ENCODE measurements around the gene SLC45A1. TPM values are rescaled to one million over a fixed set of nuclear protein-coding genes. Genes with fewer than 3 reads are reported as not detected.

SLC45A1 gene
- total and polyA plus RNA-seq, 9 of the 15 experiments (the other 6 are each of a cell fraction or from before 2014, with no cell fraction given) = not detected

DNA sequence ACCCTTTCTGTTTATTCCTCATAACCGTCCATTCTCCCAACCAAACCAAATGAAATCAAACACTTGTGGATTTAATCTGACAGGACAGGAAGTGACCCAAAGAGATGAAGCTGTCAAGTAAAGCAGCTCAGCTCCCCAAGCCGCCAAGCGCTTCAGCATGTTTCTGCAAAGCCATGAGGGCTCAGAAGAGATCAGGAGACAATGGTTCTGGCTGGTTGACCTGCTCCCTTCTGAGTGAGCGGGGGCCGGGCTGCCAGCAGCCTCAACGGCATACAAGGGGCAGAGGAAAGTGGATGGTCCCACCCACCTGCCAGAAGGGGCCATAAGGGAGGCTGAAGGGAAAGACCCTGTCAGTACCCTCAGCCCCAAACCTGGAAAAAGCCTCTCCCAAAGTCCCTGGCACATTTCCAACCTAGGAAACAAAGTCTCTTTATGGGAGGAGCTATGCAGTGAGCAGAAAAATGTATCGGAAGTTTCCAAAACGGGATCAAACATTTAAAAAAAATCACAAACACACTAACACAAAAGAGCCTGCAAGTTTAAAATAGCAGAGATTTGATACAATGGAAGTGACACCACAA, 45.4 kb downstream of the SLC45A1 start:
- CTCF ChIA-PET (ENCODE audit: low intra/inter-chr PET ratio) = no interaction called here
- H3K4me1 ChIP-seq (replicated peaks in 1 of 2; ENCODE audit: control insufficient read depth in 2 of 2, insufficient read depth in 2 of 2, low read length in 2 of 2) = peaks cover 0 to 24% of the 10 kb centered on the region in 2 experiments; a peak in 1 of 5 replicates
- DNase-seq (ENCODE audit: extremely low read depth in 1 of 4, low spot score in 3 of 4) = no peak
- H3K36me3 ChIP-seq (ENCODE audit: control insufficient read depth, insufficient read depth, low read length) = peaks cover 56% of the 10 kb centered on the region; the same call in 2 of the 3 replicates
- H2AFZ ChIP-seq (ENCODE audit: low read depth, low read length) = no peak overlapping the region
- H3K9me3 ChIP-seq (replicated peaks; ENCODE audit: control insufficient read depth, insufficient read depth, low read depth, low read length) = no peaks in the 10 kb centered on the region
- H3K9ac ChIP-seq (ENCODE audit: insufficient read depth in 1 of 2, low read depth in 2 of 2, low read length in 2 of 2) = peak overlapping the region in 1 of 2 experiments; percentile 64; a peak in 1 of 4 replicates
- no peak overlapping the region for H3K27ac ChIP-seq (ENCODE audit: extremely low read depth, low read depth, low read length)
- 85% methylated on average over 8 of the region's 8 CpGs for WGBS (ENCODE audit: insufficient coverage, low coverage, missing lambda C conversion rate)
- 0 out of 2 replicates have a peak, but pooled peaks cover 4% of the 10 kb centered on the region for H4K20me1 ChIP-seq (replicated peaks; ENCODE audit: control insufficient read depth, insufficient read depth, low read length)
- no peak for TF ChIP-seq TFAM (CRISPR knock-in tag; conservative IDR thresholded peaks at IDR 0.05)
- TF ChIP-seq CTBP1 (IDR thresholded peaks at IDR 0.05; ENCODE audit: borderline replicate concordance) = no peak
- TF ChIP-seq GTF2F1 (IDR thresholded peaks at IDR 0.05; ENCODE audit: low read depth, low read length) = no peak
- TF ChIP-seq, protein P1, sequence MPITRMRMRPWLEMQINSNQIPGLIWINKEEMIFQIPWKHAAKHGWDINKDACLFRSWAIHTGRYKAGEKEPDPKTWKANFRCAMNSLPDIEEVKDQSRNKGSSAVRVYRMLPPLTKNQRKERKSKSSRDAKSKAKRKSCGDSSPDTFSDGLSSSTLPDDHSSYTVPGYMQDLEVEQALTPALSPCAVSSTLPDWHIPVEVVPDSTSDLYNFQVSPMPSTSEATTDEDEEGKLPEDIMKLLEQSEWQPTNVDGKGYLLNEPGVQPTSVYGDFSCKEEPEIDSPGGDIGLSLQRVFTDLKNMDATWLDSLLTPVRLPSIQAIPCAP (CRISPR knock-in tag; IDR thresholded peaks at IDR 0.05; ENCODE audit: borderline replicate concordance) = no peak
- TF ChIP-seq FOXK2 (conservative IDR thresholded peaks at IDR 0.05 in 1 of 2, IDR thresholded peaks at IDR 0.05 in 1 of 2; ENCODE audit: low read depth in 2 of 2) = no peak
- in situ Hi-C loops (cut with MboI) = no loop called here
- no peaks in the 10 kb centered on the region for H3K27me3 ChIP-seq (ENCODE audit: control insufficient read depth in 2 of 2, insufficient read depth in 2 of 2, low read length in 2 of 2)
- H3K79me2 ChIP-seq (ENCODE audit: control insufficient read depth, insufficient read depth, low read length) = no peaks in the 10 kb centered on the region
- FAIRE-seq = no peak
- H3K4me2 ChIP-seq (ENCODE audit: insufficient read depth, low read length) = no peak overlapping the region
- intact Hi-C loops (cut with micrococcal nuclease) = no loop called here
- no peaks in the 10 kb centered on the region for H3K9me1 ChIP-seq (ENCODE audit: control insufficient read depth, insufficient read depth, low read length)
- no TSS peak for BruUV-seq (replicated peaks)
- no peak for ATAC-seq
- POLR2A ChIA-PET = interaction anchor here (0.6 to 0.7 kb wide), 2 partner anchors 107 to 1519 kb away, joined by 3 to 4 read pairs; no protein-coding TSS in a partner anchor
- H3K4me3 ChIP-seq = no peak overlapping the region

Data from K562 (cell line).